Measurements from ENCODE around the gene PANX2.
"Not testable (repeated sequence)": the region's sequence is repeated elsewhere in the genome, so short reads cannot be mapped to it uniquely, and the experiment has no call there.

GRCh38 chr22:50147258-50148165 lies 23.0 kb upstream of the PANX2 start:
- TF ChIP-seq CTCF, EZH2 (IDR thresholded peaks at IDR 0.05): not testable (repeated sequence)

All from neural progenitor cell (in vitro differentiated cells).